Hematopoietic multipotent progenitor cell treated with erythropoietin and hydrocortisone succinate and interleukin-3 and kit ligand, for 4 days (in vitro differentiated cells): ENCODE results near the gene ALDH1B1.

Source experiments
- DNase-seq: peaks from one replicate; pipeline ENCODE4 v3.0.0-alpha.2; 2015

The ALDH1B1 gene

DNA sequence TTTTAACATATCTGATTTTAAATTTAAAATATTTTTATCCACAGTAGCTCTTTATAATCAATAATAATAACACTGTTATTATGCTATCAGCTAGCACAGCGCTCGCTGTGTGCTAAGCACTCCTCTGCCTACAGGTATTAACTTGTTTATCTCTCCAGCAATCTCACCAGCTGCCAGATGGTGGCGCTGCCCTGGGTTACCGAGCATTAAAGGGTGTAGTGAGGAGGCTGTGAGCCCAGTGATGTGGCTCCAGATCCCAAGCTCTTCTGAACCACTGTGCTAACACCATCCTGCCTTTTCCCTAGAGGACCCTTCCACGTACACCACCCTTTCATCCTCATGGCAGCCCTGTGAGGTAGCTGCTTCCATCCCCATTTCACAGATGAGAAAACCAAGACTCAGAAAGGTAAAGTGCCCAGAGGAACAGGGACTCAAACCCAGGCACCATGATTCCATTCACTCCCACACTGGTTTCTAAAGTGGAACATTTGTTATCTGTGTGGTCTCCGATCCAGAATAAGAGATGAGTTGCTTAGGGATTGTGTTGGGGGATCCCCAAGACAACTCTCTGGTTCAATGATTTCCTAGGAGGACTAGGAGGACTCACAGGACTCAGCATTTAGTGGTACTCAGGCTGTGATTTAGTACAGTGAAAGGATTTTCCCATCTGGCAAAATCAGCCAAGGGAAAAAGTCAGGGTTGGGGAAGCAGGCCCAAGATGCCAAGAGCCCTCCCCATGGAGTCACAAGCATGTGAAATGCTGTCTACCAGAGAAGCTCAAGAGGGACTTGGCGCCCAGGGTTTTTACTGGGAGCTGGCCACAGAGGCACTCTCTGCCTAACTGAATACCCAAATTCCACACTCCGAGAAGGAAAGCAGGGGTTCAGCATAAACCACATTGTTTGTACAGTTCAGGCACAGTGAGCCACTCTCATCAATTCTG is 24.8 kb downstream of the ALDH1B1 start:
- DNase-seq, result peak; percentile 60

DNA sequence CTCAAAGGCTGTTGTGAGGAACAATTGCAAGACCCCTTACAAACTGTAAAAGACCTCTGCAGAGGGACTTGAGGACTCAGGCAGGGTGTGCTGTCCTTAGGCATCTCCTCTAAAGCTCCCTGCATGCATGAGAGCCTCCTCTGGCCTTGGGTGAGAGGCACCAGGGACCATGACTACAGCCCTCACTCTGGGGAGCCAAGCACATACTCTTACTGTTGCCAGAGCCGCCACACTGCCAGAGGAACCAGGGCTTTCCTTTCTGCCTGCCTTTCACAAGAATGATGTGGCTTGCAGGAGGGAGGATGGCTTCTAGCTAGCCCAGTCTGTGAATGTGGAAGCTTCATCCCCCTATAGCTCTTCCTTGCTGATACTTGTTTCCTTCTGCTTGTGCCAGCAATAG is 25.9 kb downstream of the ALDH1B1 start:
- DNase-seq, result no peak

- no peak for DNase-seq
Observed at GRCh38 chr9:38419181-38419580, 26.7 kb downstream of the ALDH1B1 start.

DNA sequence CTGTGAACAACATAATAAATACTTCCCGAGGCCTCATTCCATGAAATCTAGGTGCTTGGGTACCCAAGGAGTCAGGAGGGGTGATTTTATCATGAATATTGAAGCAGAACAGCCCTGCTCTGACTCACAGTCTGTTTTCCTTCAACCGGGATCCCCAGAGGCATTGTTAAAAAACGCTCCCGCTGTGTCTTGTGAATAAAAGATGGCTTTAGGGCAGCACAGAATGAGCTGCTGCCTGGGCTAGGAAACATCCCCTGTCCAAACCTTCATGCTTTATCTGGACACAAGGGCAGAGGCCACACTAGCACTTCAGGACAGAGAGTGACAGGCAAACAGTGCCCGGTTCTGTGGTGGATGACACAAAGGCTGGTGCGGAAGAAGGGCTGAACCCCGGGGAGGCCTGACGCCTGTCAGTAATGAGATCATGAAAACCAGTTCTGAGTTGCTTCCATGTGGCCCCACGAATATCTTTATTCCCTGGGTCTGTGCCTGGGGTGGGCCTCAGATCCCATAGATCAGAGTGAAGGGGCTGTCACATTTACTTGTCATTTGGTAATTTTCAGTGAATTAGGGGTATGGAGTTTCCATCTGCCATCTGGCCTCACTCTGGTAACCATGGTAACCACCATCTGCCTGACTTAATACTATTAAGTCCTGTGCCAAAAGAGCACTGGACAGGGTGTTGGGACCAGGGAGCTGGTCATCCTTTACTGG is 29.2 kb downstream of the ALDH1B1 start:
- no peak for DNase-seq

- DNase-seq, result no peak
Observed at GRCh38 chr9:38422555-38423260, 30.2 kb downstream of the ALDH1B1 start.

DNA sequence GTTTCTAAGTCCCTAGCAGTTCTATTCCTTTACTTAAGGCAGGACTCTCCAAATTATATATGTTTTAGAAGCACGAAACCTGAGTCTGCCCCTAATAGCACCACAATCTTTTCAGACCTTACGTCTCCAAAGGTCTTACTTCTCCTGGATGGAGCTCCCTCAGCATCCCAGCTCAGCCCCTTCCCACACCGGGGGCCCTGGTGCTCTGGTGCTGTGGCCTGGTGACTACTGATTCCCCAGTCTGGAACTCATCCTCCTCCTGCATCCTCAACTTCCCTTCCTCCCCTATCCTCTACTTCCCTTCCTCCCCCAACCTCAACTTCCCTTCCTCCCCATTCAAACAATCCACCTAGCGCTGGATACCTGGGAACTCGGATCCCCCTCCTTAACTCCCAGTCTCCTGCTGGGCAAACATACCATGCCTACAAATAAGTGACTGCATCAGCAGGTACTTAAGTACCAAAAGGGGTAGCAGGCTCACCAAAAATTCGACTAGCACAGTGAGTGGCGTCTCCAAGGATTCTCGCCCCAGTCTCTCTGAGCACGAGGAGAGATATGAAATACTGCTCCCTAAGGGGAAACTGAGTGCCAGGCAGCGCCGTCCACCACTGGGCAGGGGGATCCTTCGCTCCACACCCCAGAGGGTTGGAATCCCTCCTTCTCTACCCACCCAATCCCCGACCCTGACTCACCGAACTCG is 30.9 kb downstream of the ALDH1B1 start:
- DNase-seq, result no peak

GRCh38 chr9:38423973-38424843 is 31.7 kb downstream of the ALDH1B1 start, which contains the start of gene IGFBPL1:
TSS of gene IGFBPL1 (minus strand) at chr9:38424454. CDS start at chr9:38424424, 30 bp downstream.
- DNase-seq, result peak; percentile 46

DNA sequence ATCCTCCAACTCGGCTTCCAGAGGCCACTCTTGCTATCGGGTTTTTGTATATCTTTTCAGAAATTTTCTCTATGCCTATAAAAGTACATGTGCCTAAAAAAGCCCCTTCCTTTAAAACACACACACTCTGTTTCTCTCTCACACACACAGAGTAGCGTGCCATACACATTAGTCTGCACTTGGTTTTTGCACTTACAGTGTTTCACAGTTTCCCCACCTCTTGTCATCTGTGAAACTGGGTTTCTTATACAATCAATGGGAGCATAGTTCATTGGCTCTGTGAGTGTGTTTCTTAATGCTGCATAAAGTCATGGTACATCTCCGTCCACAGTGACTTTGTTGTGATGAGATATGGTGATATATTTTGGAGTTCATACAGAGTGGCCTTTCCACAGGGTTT is 32.4 kb downstream of the ALDH1B1 start:
- DNase-seq, result no peak

- no peak for DNase-seq
Observed at GRCh38 chr9:38428062-38428461, 35.6 kb downstream of the ALDH1B1 start.

GRCh38 chr9:38431116-38431515 is 38.6 kb downstream of the ALDH1B1 start:
- peak; percentile 61 for DNase-seq

GRCh38 chr9:38432922-38433510 is 40.5 kb downstream of the ALDH1B1 start:
- peak; percentile 66 for DNase-seq

DNA sequence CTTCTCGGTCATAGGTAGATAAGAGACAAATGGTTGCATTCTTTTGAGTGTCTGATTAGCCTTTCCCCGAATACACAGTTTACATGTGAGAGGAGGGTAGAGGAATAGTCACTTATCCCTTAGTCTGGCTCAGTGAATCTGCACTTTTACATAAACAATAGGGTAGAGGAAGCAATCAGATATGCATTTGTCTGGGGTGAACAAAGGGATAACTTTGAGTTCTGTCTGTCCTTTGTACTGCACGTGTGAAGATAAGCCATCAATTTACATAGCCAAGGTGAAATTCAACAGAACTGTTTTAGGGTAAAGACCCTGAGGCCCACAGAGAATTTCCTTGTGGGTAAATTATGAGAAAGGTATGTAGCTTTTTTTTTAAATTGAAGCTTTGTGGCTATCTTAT is 41.9 kb downstream of the ALDH1B1 start:
- DNase-seq, result no peak

DNA sequence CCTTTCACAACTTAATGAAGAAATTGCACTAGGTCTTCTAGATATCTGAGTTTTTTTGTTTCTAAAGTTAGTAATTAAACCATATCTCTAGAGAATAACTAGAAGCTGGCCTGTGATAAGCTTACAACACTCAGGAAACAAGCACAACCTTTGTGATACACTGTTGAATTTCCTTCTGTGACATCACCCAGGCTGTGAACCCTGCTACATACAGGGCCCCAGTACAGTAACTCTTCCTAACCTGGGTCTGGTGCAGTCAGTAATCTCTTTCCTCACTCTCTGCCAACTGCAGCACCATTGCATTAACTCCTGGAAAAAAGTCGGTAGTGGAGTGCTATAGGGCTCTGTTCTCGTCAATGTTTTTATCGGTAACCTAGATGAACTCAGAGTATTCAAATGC is 42.4 kb downstream of the ALDH1B1 start:
- DNase-seq, result no peak

DNA sequence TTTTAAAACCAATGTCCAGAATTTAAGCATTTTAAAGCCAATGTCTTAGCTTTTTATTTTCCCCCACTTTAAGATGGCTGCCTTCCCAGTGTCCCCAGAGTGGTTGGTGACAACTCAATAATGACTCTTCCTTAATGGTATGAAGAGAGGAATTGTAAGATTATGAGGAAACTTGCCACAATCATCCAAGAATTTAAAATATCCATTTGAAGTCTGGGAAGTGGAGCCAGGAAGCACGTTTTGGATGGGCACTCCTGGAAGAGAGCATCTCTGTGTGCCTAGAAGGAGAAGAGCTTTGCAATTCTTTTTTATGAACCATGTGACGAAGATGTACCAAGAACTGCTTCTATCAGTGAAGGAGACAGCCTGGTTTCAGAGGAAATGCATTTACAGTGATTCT is 43.0 kb downstream of the ALDH1B1 start:
- no peak for DNase-seq

DNA sequence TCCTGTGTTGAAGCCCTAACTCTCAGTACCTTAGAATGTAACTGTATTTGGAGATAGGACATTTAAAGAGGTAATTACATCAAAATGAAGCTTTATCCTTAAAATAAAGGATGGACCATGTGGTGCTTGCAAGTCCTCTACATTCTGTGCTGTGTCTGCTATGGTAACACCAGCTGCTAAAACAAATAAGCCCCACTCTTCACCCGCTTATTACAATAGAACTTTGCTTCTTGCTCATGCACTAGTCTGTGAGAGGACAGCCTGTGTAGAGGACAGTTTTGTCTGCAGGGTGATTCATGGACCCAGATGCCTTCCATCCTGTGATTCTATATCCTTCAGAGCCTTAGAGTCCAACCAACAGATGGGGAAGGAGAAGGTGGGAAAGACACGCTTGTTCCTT is 44.2 kb downstream of the ALDH1B1 start:
- DNase-seq, result no peak

GRCh38 chr9:38437193-38437823 is 44.8 kb downstream of the ALDH1B1 start:
- DNase-seq, result peak; percentile 37

- DNase-seq, result no peak
Observed at GRCh38 chr9:38439291-38439915, 46.9 kb downstream of the ALDH1B1 start.

DNA sequence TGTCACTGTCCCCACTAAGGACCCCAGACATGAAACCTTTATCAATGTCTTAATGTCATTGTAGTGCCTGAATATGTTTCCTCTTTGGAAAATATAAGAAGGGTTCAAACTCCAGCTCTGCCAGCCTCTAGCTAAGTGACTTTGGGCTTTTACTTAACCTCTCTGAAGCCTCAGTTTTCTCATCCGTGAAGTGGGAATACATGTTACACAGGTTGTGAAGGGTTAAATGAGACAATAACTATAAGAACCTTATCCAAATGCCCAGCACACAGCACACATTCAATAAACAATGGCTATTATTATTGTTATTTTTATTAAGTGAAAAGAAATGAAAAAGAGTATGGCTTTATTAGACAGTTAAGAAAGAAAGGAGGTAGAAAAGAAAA is 47.4 kb downstream of the ALDH1B1 start:
- no peak for DNase-seq

DNA sequence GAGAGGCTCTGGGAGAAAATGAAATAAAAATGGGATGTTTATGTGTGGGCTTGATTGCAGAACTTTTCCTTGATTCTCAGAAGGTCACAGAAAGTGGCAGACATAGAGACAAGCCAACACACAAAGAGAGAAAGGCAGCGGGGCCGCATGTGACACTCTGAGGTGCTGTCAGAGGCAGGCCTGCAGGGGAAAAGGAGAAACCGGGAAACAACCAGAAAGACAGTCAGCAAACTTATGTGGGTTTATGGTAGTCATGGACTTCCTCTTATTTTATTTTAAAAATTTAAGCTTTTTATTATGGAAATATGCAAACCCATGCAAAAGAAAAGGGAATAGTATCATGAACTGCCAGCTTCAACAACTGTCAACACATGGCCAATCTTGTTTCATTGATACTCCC is 48.0 kb downstream of the ALDH1B1 start:
- DNase-seq, result peak; percentile 41

GRCh38 chr9:38441347-38442085 is 49.0 kb downstream of the ALDH1B1 start:
- DNase-seq, result no peak
